ENCODE results near the gene PRAME.

- TF ChIP-seq POLR2A (IDR thresholded peaks at IDR 0.05; ENCODE audit: low read depth, low read length) (no peak), POLR2AphosphoS5 (IDR thresholded peaks at IDR 0.05; ENCODE audit: low read depth, low read length) (no peak), TAF1 (IDR thresholded peaks at IDR 0.05; ENCODE audit: low read depth, low read length) (no peak), SPI1 (IDR thresholded peaks at IDR 0.05; ENCODE audit: low read depth, low read length) (no peak)
Measured at GRCh38 chr22:22548910-22549309, 10.2 kb downstream of the PRAME start.
